Duodenal mucosa (tissue), 2 donors: Measurements from ENCODE around the gene SSUH2.

Experiments used
- H3K27ac ChIP-seq: one replicate; pipeline ENCODE4 v1.7.0; 2013; ENCODE audit warnings: low read depth, low read length
- H3K27me3 ChIP-seq, 2 donors: one replicate each; pipeline ENCODE4 v1.7.0; 2013; ENCODE audit warnings: low read length in 2 of 2, control low read depth in 1 of 2; ENCODE audit not compliant: insufficient read depth in 2 of 2, control insufficient read depth in 1 of 2
- H3K36me3 ChIP-seq, 2 donors: one replicate each; pipeline ENCODE4 v1.7.0; 2013; ENCODE audit warnings: low read length in 2 of 2, control low read depth in 1 of 2; ENCODE audit not compliant: insufficient read depth in 2 of 2, control insufficient read depth in 1 of 2
- H3K4me1 ChIP-seq, 2 donors: one replicate each; pipeline ENCODE4 v1.7.0; 2013; ENCODE audit warnings: low read length in 2 of 2, control low read depth in 1 of 2; ENCODE audit not compliant: insufficient read depth in 2 of 2, control insufficient read depth in 1 of 2
- H3K4me3 ChIP-seq, 2 donors: one replicate each; pipeline ENCODE4 v1.7.0; 2013; ENCODE audit warnings: low read length in 2 of 2, low read depth in 1 of 2
- H3K9ac ChIP-seq, 2 donors: one replicate each; pipeline ENCODE4 v1.7.0; 2013; ENCODE audit warnings: low read length in 2 of 2, low read depth in 1 of 2
- H3K9me3 ChIP-seq, 2 donors: one replicate each; pipeline ENCODE4 v1.7.0; 2013; ENCODE audit warnings: low read length in 2 of 2, control low read depth in 1 of 2; ENCODE audit not compliant: control insufficient read depth in 1 of 2

SSUH2 gene

GRCh38 chr3:8573342-8573926, 71.2 kb downstream of the SSUH2 start:
- no peak overlapping the region for H3K4me3 ChIP-seq
- H3K4me1 ChIP-seq = no peaks in the 10 kb centered on the region

GRCh38 chr3:8571256-8571655, 73.3 kb downstream of the SSUH2 start:
- H3K27ac ChIP-seq = no peak overlapping the region
- H3K9me3 ChIP-seq = no peaks in the 10 kb centered on the region
- no peaks in the 10 kb centered on the region for H3K4me1 ChIP-seq
- no peak overlapping the region for H3K4me3 ChIP-seq
- peaks cover 0 to 6% of the 10 kb centered on the region in 2 donors for H3K36me3 ChIP-seq
- no peak overlapping the region for H3K9ac ChIP-seq
- no peaks in the 10 kb centered on the region for H3K27me3 ChIP-seq

More at GRCh38 chr3:8573342-8573926, 71.2 kb downstream of the SSUH2 start:
- no peak overlapping the region for H3K9ac ChIP-seq
- no peak overlapping the region for H3K27ac ChIP-seq
- H3K9me3 ChIP-seq = no peaks in the 10 kb centered on the region
- peaks cover 0 to 3% of the 10 kb centered on the region in 2 donors for H3K36me3 ChIP-seq
- H3K27me3 ChIP-seq = no peaks in the 10 kb centered on the region
